Rectal smooth muscle tissue (tissue), 1 donor: Measurements from ENCODE around the gene FA2H.

ENCODE experiments used
- H3K27ac ChIP-seq: one replicate; pipeline ENCODE4 v1.7.0; 2013; ENCODE audit warnings: low read depth, low read length, inconsistent platforms
- H3K27me3 ChIP-seq: one replicate; pipeline ENCODE4 v1.7.0; 2013; ENCODE audit warnings: low read length; ENCODE audit not compliant: control insufficient read depth, insufficient read depth
- H3K36me3 ChIP-seq: one replicate; pipeline ENCODE4 v1.7.0; 2013; ENCODE audit warnings: low read length; ENCODE audit not compliant: control insufficient read depth, insufficient read depth
- H3K4me1 ChIP-seq: one replicate; pipeline ENCODE4 v1.7.0; 2013; ENCODE audit warnings: low read length; ENCODE audit not compliant: control insufficient read depth, insufficient read depth
- H3K4me3 ChIP-seq: one replicate; pipeline ENCODE4 v1.7.0; 2013; ENCODE audit warnings: low read length
- H3K9ac ChIP-seq: one replicate; pipeline ENCODE4 v1.7.0; 2013; ENCODE audit warnings: low read length

FA2H gene

DNA sequence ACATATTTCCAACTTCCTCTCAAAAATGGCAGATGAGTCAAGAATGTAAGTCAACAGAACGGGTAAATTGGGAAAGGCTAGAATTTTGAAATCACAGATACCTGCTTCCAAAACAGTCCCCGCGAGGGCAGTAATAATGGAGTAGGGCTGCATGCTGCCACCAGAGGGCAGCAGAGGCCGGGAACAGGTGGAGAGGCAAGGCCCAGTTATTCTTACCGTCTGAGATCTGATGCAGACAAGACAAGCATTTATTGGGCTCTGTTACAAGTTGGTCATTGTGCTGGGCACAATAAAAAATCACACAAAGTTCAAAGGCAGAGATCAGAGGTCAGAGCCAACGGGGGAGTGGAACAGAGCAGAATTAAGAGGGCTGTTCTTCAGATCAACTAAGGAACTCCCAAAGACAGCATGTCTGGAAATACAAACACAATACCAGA lies 65.2 kb downstream of the FA2H start:
- Histone ChIP-seq H3K27ac (no peak overlapping the region), H3K36me3 (no peaks in the 10 kb centered on the region), H3K4me1 (no peaks in the 10 kb centered on the region), H3K9ac (no peak overlapping the region), H3K27me3 (no peaks in the 10 kb centered on the region), H3K4me3 (no peak overlapping the region)

DNA sequence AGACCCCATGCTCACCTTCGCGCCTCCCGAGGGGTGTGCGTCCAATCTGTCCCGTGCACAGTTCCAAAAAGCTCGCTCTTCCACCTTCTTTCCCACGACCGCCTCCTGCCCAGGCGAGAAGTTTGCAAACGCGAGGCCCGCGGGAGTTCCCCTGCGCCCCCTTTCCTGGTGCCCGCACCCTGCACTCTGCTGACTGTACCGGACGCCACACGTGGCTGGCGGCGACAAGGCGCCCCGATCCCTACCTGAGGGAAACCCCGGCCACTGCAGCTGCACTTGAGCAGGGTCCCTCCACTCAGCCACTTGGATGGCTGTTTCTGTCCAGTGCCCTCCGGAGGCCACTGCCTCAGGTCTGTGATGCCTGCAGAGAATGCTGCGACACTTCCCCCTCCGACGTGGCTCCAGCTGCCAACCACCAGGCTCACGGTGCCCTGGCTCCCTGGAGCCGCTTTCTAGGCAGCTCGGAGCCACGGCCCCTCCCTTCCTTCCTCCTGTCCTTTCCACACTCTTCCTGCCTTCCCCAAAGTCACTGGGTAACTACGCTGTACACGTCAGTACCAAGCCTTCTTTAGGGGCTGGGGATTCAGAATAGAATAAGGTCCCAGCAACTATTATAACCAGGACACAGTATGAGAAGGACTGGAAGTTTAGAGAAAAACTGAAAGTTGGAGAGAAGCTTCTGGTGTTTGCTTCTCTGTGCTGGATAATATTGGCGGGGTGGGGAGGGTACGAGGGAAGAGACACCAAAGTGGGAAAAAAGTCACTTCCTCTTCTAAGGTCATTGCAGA lies 74.0 kb downstream of the FA2H start, which contains the start of gene MLKL:
Gene MLKL (minus strand): TSS at position 425 of the 788 bp plus-strand sequence. CDS start 5,105 bp downstream, outside the sequence.
- peak within 1 kb of the TSS; percentile 77 for H3K27ac ChIP-seq
- H3K36me3 ChIP-seq = no peaks in the 10 kb centered on the region
- H3K27me3 ChIP-seq = no peaks in the 10 kb centered on the region
- peak within 1 kb of the TSS; percentile 100 for H3K4me3 ChIP-seq
- H3K4me1 ChIP-seq = no peaks in the 10 kb centered on the region
- peak within 1 kb of the TSS; percentile 84 for H3K9ac ChIP-seq

DNA sequence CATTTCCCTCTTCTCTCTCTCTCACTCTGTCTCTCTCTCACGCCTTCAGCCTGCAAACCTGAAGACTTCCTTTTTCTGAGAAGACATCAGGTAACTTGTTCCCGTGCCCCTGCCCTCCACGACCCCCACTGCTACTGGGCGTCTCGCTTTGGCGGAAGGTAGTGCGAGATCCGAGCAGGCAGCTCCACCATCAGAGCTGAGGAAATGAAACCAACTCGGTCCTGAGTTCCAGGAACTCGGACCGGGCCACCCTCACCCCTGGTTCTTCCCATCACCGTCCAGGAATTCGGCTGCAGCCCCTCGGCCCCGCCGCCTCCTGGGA lies 74.5 kb downstream of the FA2H start:
- Histone ChIP-seq H3K9ac (peak overlapping the region; percentile 84), H3K27ac (peak overlapping the region; percentile 77), H3K4me3 (peak overlapping the region; percentile 100), H3K36me3 (no peaks in the 10 kb centered on the region), H3K4me1 (no peaks in the 10 kb centered on the region), H3K27me3 (no peaks in the 10 kb centered on the region)

DNA sequence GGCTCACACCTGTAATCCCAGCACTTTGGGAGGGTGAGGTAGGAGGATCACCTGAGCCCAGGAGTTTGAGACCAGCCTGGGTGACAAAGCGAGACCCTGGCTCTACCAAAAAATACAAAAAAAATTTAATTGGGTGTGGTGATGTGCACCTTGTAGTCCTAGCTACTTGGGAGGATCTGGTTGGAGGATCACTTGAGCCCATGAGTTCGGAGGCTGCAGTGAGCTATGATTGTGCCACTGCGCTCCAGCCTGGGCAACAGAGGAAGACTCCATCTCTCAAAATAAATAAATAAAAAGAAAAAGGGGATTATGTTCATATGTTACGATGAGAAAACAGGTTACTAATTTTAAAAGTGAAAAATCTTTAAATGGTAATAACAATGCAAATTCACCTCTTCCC lies 75.0 kb downstream of the FA2H start:
- H3K36me3 ChIP-seq = no peaks in the 10 kb centered on the region
- H3K9ac ChIP-seq = no peak overlapping the region
- no peaks in the 10 kb centered on the region for H3K27me3 ChIP-seq
- H3K4me1 ChIP-seq = no peaks in the 10 kb centered on the region
- H3K27ac ChIP-seq = no peak overlapping the region
- peak overlapping the region; percentile 100 for H3K4me3 ChIP-seq

- no peaks in the 10 kb centered on the region for H3K4me1 ChIP-seq
- H3K4me3 ChIP-seq = peak overlapping the region; percentile 29
- no peaks in the 10 kb centered on the region for H3K36me3 ChIP-seq
- H3K9ac ChIP-seq = no peak overlapping the region
- no peak overlapping the region for H3K27ac ChIP-seq
- no peaks in the 10 kb centered on the region for H3K27me3 ChIP-seq
These were observed 76.4 kb downstream of the FA2H start for GRCh38 chr16:74698222-74698621.

- H3K9ac ChIP-seq = no peak overlapping the region
- H3K27ac ChIP-seq = peak overlapping the region; percentile 64
- H3K4me3 ChIP-seq = peak overlapping the region; percentile 75
- H3K27me3 ChIP-seq = no peaks in the 10 kb centered on the region
- H3K36me3 ChIP-seq = no peaks in the 10 kb centered on the region
- H3K4me1 ChIP-seq = no peaks in the 10 kb centered on the region
These were observed 78.9 kb downstream of the FA2H start for GRCh38 chr16:74695450-74696422.

DNA sequence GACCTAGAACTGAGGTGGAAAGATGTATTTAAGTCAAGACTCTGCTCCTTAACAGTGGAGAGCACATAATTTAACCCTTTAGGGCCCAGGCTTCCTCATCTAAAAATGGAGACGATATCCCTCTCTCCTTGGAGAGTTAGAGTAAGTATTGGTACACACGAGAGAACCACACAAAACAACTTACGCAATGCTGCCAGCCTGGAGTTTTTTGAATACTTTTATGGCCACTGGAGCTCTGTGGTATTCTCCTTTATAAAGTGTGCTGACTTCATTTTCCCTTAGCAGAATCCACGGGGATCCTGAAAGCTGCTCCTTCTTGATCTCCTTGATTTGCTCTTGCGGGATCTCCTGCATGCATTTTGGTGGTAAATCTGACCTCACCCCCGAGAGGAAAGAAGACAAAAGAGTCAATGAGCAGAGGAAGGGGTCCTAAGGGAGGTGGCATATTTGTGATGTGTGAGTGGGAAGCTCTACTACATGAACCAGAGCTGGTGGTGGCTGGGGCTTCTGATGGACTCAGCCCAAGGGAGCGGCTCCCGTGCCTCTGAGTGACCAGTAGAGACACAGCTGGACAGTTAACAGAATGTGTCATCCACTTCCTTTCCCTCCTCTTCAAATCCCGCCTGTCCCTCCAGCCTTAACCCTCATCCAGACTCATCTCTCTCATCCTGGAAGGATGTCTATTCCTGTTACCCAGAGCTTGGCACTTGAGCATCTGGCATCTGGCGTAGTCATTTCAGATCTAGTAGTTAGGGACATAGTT lies 83.3 kb downstream of the FA2H start:
- no peaks in the 10 kb centered on the region for H3K4me1 ChIP-seq
- H3K27ac ChIP-seq = no peak overlapping the region
- H3K9ac ChIP-seq = no peak overlapping the region
- H3K36me3 ChIP-seq = no peaks in the 10 kb centered on the region
- H3K4me3 ChIP-seq = no peak overlapping the region
- H3K27me3 ChIP-seq = no peaks in the 10 kb centered on the region

- Histone ChIP-seq H3K27ac (no peak overlapping the region), H3K36me3 (peaks cover 14% of the 10 kb centered on the region), H3K27me3 (no peaks in the 10 kb centered on the region), H3K4me3 (no peak overlapping the region), H3K4me1 (no peaks in the 10 kb centered on the region), H3K9ac (no peak overlapping the region)
These were observed 92.1 kb downstream of the FA2H start for GRCh38 chr16:74682556-74682955.

DNA sequence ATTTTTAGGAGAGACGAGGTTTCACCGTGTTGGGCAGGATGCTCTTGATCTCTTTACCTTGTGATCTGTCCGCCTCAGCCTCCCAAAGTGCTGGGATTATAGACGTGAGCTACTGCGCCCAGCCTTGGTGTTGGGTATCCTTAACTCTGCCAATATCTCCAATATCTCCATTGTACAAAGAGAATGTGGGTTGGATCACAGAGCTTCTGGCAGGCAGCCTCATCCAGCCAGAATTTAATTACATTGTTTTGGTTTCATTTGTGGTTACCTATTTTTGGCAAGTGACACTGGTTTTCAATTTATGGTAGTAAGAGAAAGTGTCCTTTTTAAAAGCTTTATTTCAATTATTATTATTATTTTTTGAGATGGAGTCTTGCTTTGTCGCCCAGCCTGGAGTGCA lies 93.9 kb downstream of the FA2H start:
- H3K27me3 ChIP-seq = no peaks in the 10 kb centered on the region
- H3K27ac ChIP-seq = no peak overlapping the region
- H3K36me3 ChIP-seq = peaks cover 14% of the 10 kb centered on the region
- no peak overlapping the region for H3K9ac ChIP-seq
- no peak overlapping the region for H3K4me3 ChIP-seq
- no peaks in the 10 kb centered on the region for H3K4me1 ChIP-seq

GRCh38 chr16:74679983-74680382 lies 94.6 kb downstream of the FA2H start:
- no peaks in the 10 kb centered on the region for H3K4me1 ChIP-seq
- no peak overlapping the region for H3K4me3 ChIP-seq
- no peak overlapping the region for H3K9ac ChIP-seq
- no peak overlapping the region for H3K27ac ChIP-seq
- H3K27me3 ChIP-seq = no peaks in the 10 kb centered on the region
- peaks cover 16% of the 10 kb centered on the region for H3K36me3 ChIP-seq

- Histone ChIP-seq H3K27ac (no peak overlapping the region), H3K36me3 (peaks cover 19% of the 10 kb centered on the region), H3K4me3 (no peak overlapping the region), H3K27me3 (no peaks in the 10 kb centered on the region), H3K4me1 (no peaks in the 10 kb centered on the region), H3K9ac (no peak overlapping the region)
These were observed 96.8 kb downstream of the FA2H start for GRCh38 chr16:74677868-74678267.

DNA sequence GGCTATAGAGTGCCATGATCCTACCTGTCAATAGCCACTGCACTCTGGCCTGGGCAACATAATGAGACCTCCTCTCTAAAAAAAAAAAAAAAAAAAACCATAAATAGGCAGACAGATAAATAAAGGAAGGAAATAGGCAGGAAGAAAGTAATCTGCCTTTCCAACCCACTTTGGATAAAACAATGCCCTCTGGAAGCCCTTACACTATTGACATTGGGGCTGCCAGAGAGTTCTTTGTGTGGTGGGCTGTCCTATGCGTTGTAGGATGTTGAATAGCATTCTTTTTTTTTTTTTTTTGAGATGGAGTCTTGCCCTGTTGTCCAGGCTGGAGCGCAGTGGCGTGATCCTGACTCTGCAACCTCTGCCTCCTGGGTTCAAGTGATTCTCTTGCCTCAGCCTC lies 100.7 kb downstream of the FA2H start:
- Histone ChIP-seq H3K4me3 (no peak overlapping the region), H3K27ac (no peak overlapping the region), H3K9ac (no peak overlapping the region), H3K36me3 (peaks cover 12% of the 10 kb centered on the region), H3K4me1 (no peaks in the 10 kb centered on the region), H3K27me3 (no peaks in the 10 kb centered on the region)
